ENCODE data around the gene CD2AP. TPM values are rescaled to one million over a fixed set of nuclear protein-coding genes. Genes with fewer than 3 reads are reported as not detected.
"Not testable (repeated sequence)": the region's sequence is repeated elsewhere in the genome, so short reads cannot be mapped to it uniquely, and the experiment has no call there.

CD2AP gene
- total RNA-seq, 4 donors from 2014 or later: 49.8 to 140 (median 93.3) TPM

DNA sequence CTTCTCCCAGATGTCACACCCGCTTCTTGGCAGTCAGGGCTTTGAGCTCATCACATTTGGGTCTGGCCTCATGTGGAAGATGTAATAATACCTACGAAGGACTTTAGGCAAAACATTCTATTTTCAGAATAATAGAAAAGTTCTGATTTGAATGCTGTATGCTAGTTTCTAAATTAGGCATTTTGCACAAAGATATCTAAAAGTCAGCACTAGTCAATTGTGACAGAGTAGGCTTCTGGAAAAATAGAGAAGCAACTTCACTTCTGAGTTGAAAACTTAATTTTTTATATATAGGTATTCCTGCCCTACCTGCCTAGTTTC lies 38.3 kb upstream of the CD2AP start:
- Histone ChIP-seq H3K4me1 (peaks cover 7 to 20% (median 8%) of the 10 kb centered on the region in 4 donors), H3K27me3 (no peaks in the 10 kb centered on the region), H3K36me3 (no peaks in the 10 kb centered on the region), H3K4me3 (no peak overlapping the region), H3K9me3 (no peaks in the 10 kb centered on the region), H3K27ac (no peak overlapping the region)
- TF ChIP-seq CTCF (IDR thresholded peaks at IDR 0.05): no peak
- no peak for TF ChIP-seq POLR2A (IDR thresholded peaks at IDR 0.05)
- TF ChIP-seq POLR2AphosphoS5 (IDR thresholded peaks at IDR 0.05): no peak
- no peak for TF ChIP-seq EP300 (IDR thresholded peaks at IDR 0.05; ENCODE audit: low read depth)
- intact Hi-C loops (cut with DNase I; ENCODE audit: low total_unique reads) (no loop called here), in situ Hi-C loops (cut with MboI; ENCODE audit: low pct_ligation_motif_present in 1 of 4, low pct_unique_long_range_greater_than_20kb in 1 of 4, low sequenced_read_pairs in 3 of 4) (no loop called here)
- no peak for DNase-seq
- WGBS, 2 donors (ENCODE audit: low coverage in 1 of 2): 74 to 86% methylated on average over 2 of the region's 2 CpGs

DNA sequence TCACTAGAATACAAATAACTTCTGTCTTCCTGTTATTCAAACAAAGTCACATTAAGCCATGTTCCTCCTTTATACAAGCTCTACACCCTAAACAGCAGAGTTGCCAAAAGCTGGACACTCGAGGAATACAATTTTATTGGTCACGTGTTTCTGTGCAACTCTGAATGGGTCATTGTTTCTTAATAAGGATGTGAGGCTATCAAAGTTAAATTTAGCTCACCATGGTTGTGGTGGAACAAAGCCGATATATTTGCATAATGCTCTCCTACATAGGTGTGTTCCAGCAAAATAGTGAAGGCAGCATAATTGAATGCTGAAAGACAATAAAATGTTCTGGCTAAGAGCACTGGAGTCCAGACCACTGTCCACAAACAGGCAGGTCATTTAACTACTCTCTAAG lies 36.9 kb upstream of the CD2AP start:
- Histone ChIP-seq H3K9me3 (no peaks in the 10 kb centered on the region), H3K27me3 (no peaks in the 10 kb centered on the region), H3K4me3 (no peak overlapping the region), H3K4me1 (peaks cover 0 to 13% (median 8%) of the 10 kb centered on the region in 4 donors), H3K36me3 (no peaks in the 10 kb centered on the region), H3K27ac (peak overlapping the region in 3 of 4 donors; percentile 8 to 56 (median 15))
- in situ Hi-C loops (cut with MboI; ENCODE audit: low pct_ligation_motif_present in 1 of 4, low pct_unique_long_range_greater_than_20kb in 1 of 4, low sequenced_read_pairs in 3 of 4): no loop called here
- intact Hi-C loops (cut with DNase I; ENCODE audit: low total_unique reads): no loop called here
- TF ChIP-seq POLR2AphosphoS5 (IDR thresholded peaks at IDR 0.05): no peak
- no peak for TF ChIP-seq EP300 (IDR thresholded peaks at IDR 0.05; ENCODE audit: low read depth)
- no peak for TF ChIP-seq POLR2A (IDR thresholded peaks at IDR 0.05)
- TF ChIP-seq CTCF (IDR thresholded peaks at IDR 0.05): no peak
- DNase-seq: no peak
- 24 to 25% methylated on average over 2 to 3 of the region's 3 CpGs for WGBS, 2 donors (ENCODE audit: low coverage in 1 of 2)

DNA sequence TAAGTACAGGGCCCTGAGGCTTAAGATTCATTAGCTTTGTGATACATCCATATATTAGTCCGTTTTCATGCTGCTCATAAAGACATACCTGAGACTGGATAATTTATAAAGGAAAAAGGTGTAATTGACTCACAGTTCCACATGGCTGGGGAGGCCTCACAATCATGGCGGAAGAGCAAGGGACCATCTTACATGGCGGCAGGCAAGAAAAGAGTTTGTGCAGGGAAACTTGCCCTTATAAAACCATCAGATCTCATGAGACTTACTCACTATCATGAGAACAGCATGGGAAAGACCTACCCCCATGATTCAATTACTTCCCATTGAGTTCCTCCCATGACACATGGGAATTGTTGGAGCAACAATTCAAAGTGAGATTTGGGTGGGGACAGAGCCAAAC lies 32.6 kb upstream of the CD2AP start:
- H3K4me1 ChIP-seq; H3K27me3 ChIP-seq; in situ Hi-C loops (cut with MboI; ENCODE audit: low pct_ligation_motif_present in 1 of 4, low pct_unique_long_range_greater_than_20kb in 1 of 4, low sequenced_read_pairs in 3 of 4); H3K4me3 ChIP-seq; DNase-seq; H3K27ac ChIP-seq; H3K9me3 ChIP-seq; intact Hi-C loops (cut with DNase I; ENCODE audit: low total_unique reads); H3K36me3 ChIP-seq: not testable (repeated sequence)
- 90 to 93% methylated on average over 2 to 3 of the region's 3 CpGs for WGBS, 2 donors (ENCODE audit: low coverage in 1 of 2)

GRCh38 chr6:47446669-47447330 lies 30.8 kb upstream of the CD2AP start:
- no peak for DNase-seq
- intact Hi-C loops (cut with DNase I; ENCODE audit: low total_unique reads) (no loop called here), in situ Hi-C loops (cut with MboI; ENCODE audit: low pct_ligation_motif_present in 1 of 4, low pct_unique_long_range_greater_than_20kb in 1 of 4, low sequenced_read_pairs in 3 of 4) (no loop called here)
- no peaks in the 10 kb centered on the region for H3K36me3 ChIP-seq
- no peak overlapping the region for H3K4me3 ChIP-seq
- no peaks in the 10 kb centered on the region for H3K27me3 ChIP-seq
- no peak overlapping the region for H3K27ac ChIP-seq
- WGBS, 2 donors (ENCODE audit: low coverage in 1 of 2): 30 to 49% methylated on average over 3 of the region's 3 CpGs
- H3K9me3 ChIP-seq: no peaks in the 10 kb centered on the region
- TF ChIP-seq EP300 (IDR thresholded peaks at IDR 0.05; ENCODE audit: low read depth) (no peak), POLR2AphosphoS5 (IDR thresholded peaks at IDR 0.05) (no peak), CTCF (IDR thresholded peaks at IDR 0.05) (no peak), POLR2A (IDR thresholded peaks at IDR 0.05) (no peak)
- no peaks in the 10 kb centered on the region for H3K4me1 ChIP-seq

DNA sequence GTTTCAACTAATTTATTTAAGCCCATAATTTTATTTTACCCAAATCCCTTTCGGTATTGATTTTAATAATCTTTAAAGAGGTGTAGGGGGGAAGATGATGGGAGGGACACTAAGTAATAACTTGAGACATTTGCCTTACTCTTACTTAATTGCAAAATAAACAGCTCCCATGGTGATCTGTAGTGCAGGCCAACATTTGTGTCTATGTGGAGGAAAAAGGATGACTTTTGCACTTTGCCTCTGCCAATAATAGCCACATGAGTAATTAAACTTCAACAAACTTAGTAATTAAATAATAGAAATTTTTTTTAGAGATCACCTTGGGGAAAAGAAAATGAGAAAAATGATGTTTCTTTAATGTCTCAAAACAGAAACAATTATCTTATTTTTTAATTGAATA lies 29.9 kb upstream of the CD2AP start:
- Histone ChIP-seq H3K4me1 (no peaks in the 10 kb centered on the region), H3K36me3 (no peaks in the 10 kb centered on the region), H3K27ac (no peak overlapping the region), H3K27me3 (no peaks in the 10 kb centered on the region), H3K9me3 (no peaks in the 10 kb centered on the region), H3K4me3 (no peak overlapping the region)
- intact Hi-C loops (cut with DNase I; ENCODE audit: low total_unique reads): no loop called here
- WGBS, 2 donors (ENCODE audit: low coverage in 1 of 2): 81 to 100% methylated on average over 1 of the region's 1 CpG
- DNase-seq: no peak
- TF ChIP-seq CTCF (IDR thresholded peaks at IDR 0.05) (no peak), EP300 (IDR thresholded peaks at IDR 0.05; ENCODE audit: low read depth) (no peak), POLR2A (IDR thresholded peaks at IDR 0.05) (no peak)
- in situ Hi-C loops (cut with MboI; ENCODE audit: low pct_ligation_motif_present in 1 of 4, low pct_unique_long_range_greater_than_20kb in 1 of 4, low sequenced_read_pairs in 3 of 4): no loop called here

All from transverse colon (tissue), 4 donors.